HEK293 (cell line): ENCODE measurements around the gene CTAGE1.

Source experiments
- GLIS1 ChIP-seq: fragments of 450-650 bp; formaldehyde crosslinking; IDR thresholded peaks from 2 replicates; pipeline ENCODE4 v1.5.1; 2016; ENCODE audit warnings: missing biosample characterization, missing genetic modification characterization
- INSM2 ChIP-seq: fragments of 450-650 bp; formaldehyde crosslinking; IDR thresholded peaks from 2 replicates; pipeline ENCODE4 v1.5.1; 2016; ENCODE audit warnings: missing biosample characterization, missing genetic modification characterization
- KLF1 ChIP-seq: fragments of 450-650 bp; formaldehyde crosslinking; IDR thresholded peaks from 2 replicates; pipeline ENCODE4 v1.5.1; 2016; ENCODE audit warnings: missing biosample characterization, missing genetic modification characterization
- OSR2 ChIP-seq: fragments of 450-650 bp; formaldehyde crosslinking; IDR thresholded peaks from 2 replicates; pipeline ENCODE4 v1.5.1; 2016; ENCODE audit warnings: missing biosample characterization, missing genetic modification characterization
- PRDM10 ChIP-seq: fragments of 450-650 bp; formaldehyde crosslinking; IDR thresholded peaks from 2 replicates; pipeline ENCODE4 v1.5.1; 2016; ENCODE audit warnings: missing biosample characterization, missing genetic modification characterization
- SP3 ChIP-seq: fragments of 450-650 bp; formaldehyde crosslinking; IDR thresholded peaks from 2 replicates; pipeline ENCODE4 v1.5.1; 2016; ENCODE audit warnings: missing biosample characterization, missing genetic modification characterization
- WT1 ChIP-seq: fragments of 450-650 bp; formaldehyde crosslinking; IDR thresholded peaks from 2 replicates; pipeline ENCODE4 v1.5.1; 2016; ENCODE audit warnings: missing biosample characterization, missing genetic modification characterization
- ZBTB21 ChIP-seq: fragments of 450-650 bp; formaldehyde crosslinking; IDR thresholded peaks from 2 replicates; pipeline ENCODE4 v1.5.1; 2017; ENCODE audit warnings: missing biosample characterization, missing genetic modification characterization
- ZEB2 ChIP-seq: fragments of 450-650 bp; formaldehyde crosslinking; IDR thresholded peaks from 2 replicates; pipeline ENCODE4 v1.5.1; 2016; ENCODE audit warnings: missing biosample characterization, missing genetic modification characterization
- ZFHX2 ChIP-seq: fragments of 450-650 bp; formaldehyde crosslinking; conservative IDR thresholded peaks from 2 replicates; pipeline ENCODE4 v1.5.1; 2016; ENCODE audit warnings: missing biosample characterization, missing genetic modification characterization
- ZNF138 ChIP-seq: fragments of 450-650 bp; formaldehyde crosslinking; IDR thresholded peaks from 2 replicates; pipeline ENCODE4 v1.5.1; 2016; ENCODE audit warnings: missing biosample characterization, missing genetic modification characterization, borderline replicate concordance
- ZNF174 ChIP-seq: fragments of 450-650 bp; formaldehyde crosslinking; IDR thresholded peaks from 2 replicates; pipeline ENCODE4 v1.5.0; 2017; ENCODE audit warnings: missing biosample characterization, mild to moderate bottlenecking, missing genetic modification characterization
- ZNF214 ChIP-seq: fragments of 450-650 bp; formaldehyde crosslinking; IDR thresholded peaks from 2 replicates; pipeline ENCODE4 v1.5.1; 2017; ENCODE audit warnings: missing biosample characterization, mild to moderate bottlenecking, missing genetic modification characterization, borderline replicate concordance
- ZNF324 ChIP-seq: fragments of 450-650 bp; formaldehyde crosslinking; IDR thresholded peaks from 2 replicates; pipeline ENCODE4 v1.5.1; 2016; ENCODE audit warnings: missing biosample characterization, missing genetic modification characterization
- ZNF366 ChIP-seq: fragments of 450-650 bp; formaldehyde crosslinking; conservative IDR thresholded peaks from 2 replicates; pipeline ENCODE4 v1.5.1; 2016; ENCODE audit warnings: missing biosample characterization, missing genetic modification characterization
- ZNF394 ChIP-seq: fragments of 450-650 bp; formaldehyde crosslinking; IDR thresholded peaks from 2 replicates; pipeline ENCODE4 v1.5.1; 2016; ENCODE audit warnings: missing biosample characterization, missing genetic modification characterization, mild to moderate bottlenecking, moderate library complexity, borderline replicate concordance
- ZNF426 ChIP-seq: fragments of 450-650 bp; formaldehyde crosslinking; IDR thresholded peaks from 2 replicates; pipeline ENCODE4 v1.5.1; 2017; ENCODE audit warnings: missing biosample characterization, missing genetic modification characterization, mild to moderate bottlenecking, inconsistent platforms, moderate library complexity
- ZNF529 ChIP-seq: fragments of 450-650 bp; formaldehyde crosslinking; IDR thresholded peaks from 2 replicates; pipeline ENCODE4 v1.5.1; 2017; ENCODE audit warnings: missing genetic modification characterization, missing biosample characterization; ENCODE audit not compliant: insufficient replicate concordance
- ZNF548 ChIP-seq: fragments of 450-650 bp; formaldehyde crosslinking; IDR thresholded peaks from 2 replicates; pipeline ENCODE4 v1.5.1; 2016; ENCODE audit warnings: missing biosample characterization, missing genetic modification characterization
- ZNF560 ChIP-seq: fragments of 450-650 bp; formaldehyde crosslinking; IDR thresholded peaks from 2 replicates; pipeline ENCODE4 v1.5.1; 2017; ENCODE audit warnings: missing biosample characterization, missing genetic modification characterization, borderline replicate concordance
- ZNF692 ChIP-seq: fragments of 450-650 bp; formaldehyde crosslinking; IDR thresholded peaks from 2 replicates; pipeline ENCODE4 v1.5.1; 2016; ENCODE audit warnings: missing biosample characterization, missing genetic modification characterization
- TF ChIP-seq, protein P1 (sequence below): fragments of 450-650 bp; formaldehyde crosslinking; IDR thresholded peaks from 2 replicates; pipeline ENCODE4 v1.5.1; 2016; ENCODE audit warnings: missing biosample characterization, missing genetic modification characterization
- TF ChIP-seq, protein P2 (sequence below): fragments of 450-650 bp; formaldehyde crosslinking; IDR thresholded peaks from 2 replicates; pipeline ENCODE4; 2016; ENCODE audit warnings: missing biosample characterization, missing genetic modification characterization
- TF ChIP-seq, protein P3 (sequence below): fragments of 450-650 bp; formaldehyde crosslinking; IDR thresholded peaks from 2 replicates; pipeline ENCODE4 v1.5.1; 2016; ENCODE audit warnings: missing biosample characterization, missing genetic modification characterization

CTAGE1 gene

GRCh38 chr18:22465859-22466457 is 48.2 kb upstream of the CTAGE1 start (continued):
- TF ChIP-seq, protein P1, sequence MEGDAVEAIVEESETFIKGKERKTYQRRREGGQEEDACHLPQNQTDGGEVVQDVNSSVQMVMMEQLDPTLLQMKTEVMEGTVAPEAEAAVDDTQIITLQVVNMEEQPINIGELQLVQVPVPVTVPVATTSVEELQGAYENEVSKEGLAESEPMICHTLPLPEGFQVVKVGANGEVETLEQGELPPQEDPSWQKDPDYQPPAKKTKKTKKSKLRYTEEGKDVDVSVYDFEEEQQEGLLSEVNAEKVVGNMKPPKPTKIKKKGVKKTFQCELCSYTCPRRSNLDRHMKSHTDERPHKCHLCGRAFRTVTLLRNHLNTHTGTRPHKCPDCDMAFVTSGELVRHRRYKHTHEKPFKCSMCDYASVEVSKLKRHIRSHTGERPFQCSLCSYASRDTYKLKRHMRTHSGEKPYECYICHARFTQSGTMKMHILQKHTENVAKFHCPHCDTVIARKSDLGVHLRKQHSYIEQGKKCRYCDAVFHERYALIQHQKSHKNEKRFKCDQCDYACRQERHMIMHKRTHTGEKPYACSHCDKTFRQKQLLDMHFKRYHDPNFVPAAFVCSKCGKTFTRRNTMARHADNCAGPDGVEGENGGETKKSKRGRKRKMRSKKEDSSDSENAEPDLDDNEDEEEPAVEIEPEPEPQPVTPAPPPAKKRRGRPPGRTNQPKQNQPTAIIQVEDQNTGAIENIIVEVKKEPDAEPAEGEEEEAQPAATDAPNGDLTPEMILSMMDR = no peak
- TF ChIP-seq PRDM10 (tag by site-specific recombination) = peak; percentile 60; the same call in 1 of the 2 replicates
- TF ChIP-seq, protein P2, sequence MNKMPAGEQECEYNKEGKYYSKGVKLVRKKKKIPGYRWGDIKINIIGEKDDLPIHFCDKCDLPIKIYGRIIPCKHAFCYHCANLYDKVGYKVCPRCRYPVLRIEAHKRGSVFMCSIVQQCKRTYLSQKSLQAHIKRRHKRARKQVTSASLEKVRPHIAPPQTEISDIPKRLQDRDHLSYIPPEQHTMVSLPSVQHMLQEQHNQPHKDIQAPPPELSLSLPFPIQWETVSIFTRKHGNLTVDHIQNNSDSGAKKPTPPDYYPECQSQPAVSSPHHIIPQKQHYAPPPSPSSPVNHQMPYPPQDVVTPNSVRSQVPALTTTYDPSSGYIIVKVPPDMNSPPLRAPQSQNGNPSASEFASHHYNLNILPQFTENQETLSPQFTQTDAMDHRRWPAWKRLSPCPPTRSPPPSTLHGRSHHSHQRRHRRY (tag by site-specific recombination) = no peak
- peak; percentile 44 for TF ChIP-seq ZFHX2 (tag by site-specific recombination)
- no peak for TF ChIP-seq ZNF548 (tag by site-specific recombination)
- TF ChIP-seq ZBTB21 = no peak
- no peak for TF ChIP-seq ZNF214 (tag by site-specific recombination)
- peak; percentile 27; the same call in 1 of the 2 replicates for TF ChIP-seq GLIS1 (tag by site-specific recombination)
- peak; percentile 91 for TF ChIP-seq INSM2
- TF ChIP-seq ZNF560 (tag by site-specific recombination) = no peak
- TF ChIP-seq ZNF394 (tag by site-specific recombination) = no peak
- TF ChIP-seq WT1 (tag by site-specific recombination) = peak; percentile 58; the same call in 1 of the 2 replicates
- TF ChIP-seq ZNF138 (tag by site-specific recombination) = no peak
- no peak for TF ChIP-seq ZNF426 (tag by site-specific recombination)
- peak; percentile 37; the same call in 1 of the 2 replicates for TF ChIP-seq SP3 (tag by site-specific recombination)
- TF ChIP-seq, protein P3, sequence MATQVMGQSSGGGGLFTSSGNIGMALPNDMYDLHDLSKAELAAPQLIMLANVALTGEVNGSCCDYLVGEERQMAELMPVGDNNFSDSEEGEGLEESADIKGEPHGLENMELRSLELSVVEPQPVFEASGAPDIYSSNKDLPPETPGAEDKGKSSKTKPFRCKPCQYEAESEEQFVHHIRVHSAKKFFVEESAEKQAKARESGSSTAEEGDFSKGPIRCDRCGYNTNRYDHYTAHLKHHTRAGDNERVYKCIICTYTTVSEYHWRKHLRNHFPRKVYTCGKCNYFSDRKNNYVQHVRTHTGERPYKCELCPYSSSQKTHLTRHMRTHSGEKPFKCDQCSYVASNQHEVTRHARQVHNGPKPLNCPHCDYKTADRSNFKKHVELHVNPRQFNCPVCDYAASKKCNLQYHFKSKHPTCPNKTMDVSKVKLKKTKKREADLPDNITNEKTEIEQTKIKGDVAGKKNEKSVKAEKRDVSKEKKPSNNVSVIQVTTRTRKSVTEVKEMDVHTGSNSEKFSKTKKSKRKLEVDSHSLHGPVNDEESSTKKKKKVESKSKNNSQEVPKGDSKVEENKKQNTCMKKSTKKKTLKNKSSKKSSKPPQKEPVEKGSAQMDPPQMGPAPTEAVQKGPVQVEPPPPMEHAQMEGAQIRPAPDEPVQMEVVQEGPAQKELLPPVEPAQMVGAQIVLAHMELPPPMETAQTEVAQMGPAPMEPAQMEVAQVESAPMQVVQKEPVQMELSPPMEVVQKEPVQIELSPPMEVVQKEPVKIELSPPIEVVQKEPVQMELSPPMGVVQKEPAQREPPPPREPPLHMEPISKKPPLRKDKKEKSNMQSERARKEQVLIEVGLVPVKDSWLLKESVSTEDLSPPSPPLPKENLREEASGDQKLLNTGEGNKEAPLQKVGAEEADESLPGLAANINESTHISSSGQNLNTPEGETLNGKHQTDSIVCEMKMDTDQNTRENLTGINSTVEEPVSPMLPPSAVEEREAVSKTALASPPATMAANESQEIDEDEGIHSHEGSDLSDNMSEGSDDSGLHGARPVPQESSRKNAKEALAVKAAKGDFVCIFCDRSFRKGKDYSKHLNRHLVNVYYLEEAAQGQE (tag by site-specific recombination) = peak; percentile 23; the same call in 1 of the 2 replicates
- TF ChIP-seq ZNF366 (tag by site-specific recombination) = peak; percentile 90
- peak; percentile 90 for TF ChIP-seq KLF1 (tag by site-specific recombination)
- TF ChIP-seq ZNF324 (tag by site-specific recombination) = 0 out of 2 replicates have a peak, but pooled peaks have one; percentile 36
- 0 out of 2 replicates have a peak, but pooled peaks have one; percentile 47 for TF ChIP-seq ZNF692 (tag by site-specific recombination)
- no peak for TF ChIP-seq ZNF174 (tag by site-specific recombination)
- TF ChIP-seq OSR2 = peak; percentile 95
- no peak for TF ChIP-seq ZNF529 (tag by site-specific recombination)
- TF ChIP-seq ZEB2 (tag by site-specific recombination) = peak; percentile 52; the same call in 1 of the 2 replicates
